ENCODE results near the gene CXCL3. TPM values are rescaled to one million over a fixed set of nuclear protein-coding genes. Genes with fewer than 3 reads are reported as not detected.

Gene CXCL3
- polyA plus RNA-seq, 1 experiment = 0.74 TPM

GRCh38 chr4:74018771-74019170, 19.7 kb downstream of the CXCL3 start:
- H3K27ac ChIP-seq (ENCODE audit: low read depth, low read length) = no peak overlapping the region

GRCh38 chr4:74018116-74018515, 20.4 kb downstream of the CXCL3 start:
- TF ChIP-seq CTCF (IDR thresholded peaks at IDR 0.05; ENCODE audit: low read depth, low read length) = no peak
- ChIA-PET CTCF (interaction anchor here (0.9 kb wide), 1 partner anchor 20 kb away, joined by 6 read pairs; the partner anchor contains the start of gene CXCL3), POLR2A (no interaction called here)
- Histone ChIP-seq H3K4me3 (ENCODE audit: low read depth, low read length) (no peak overlapping the region), H3K27me3 (ENCODE audit: control insufficient read depth, insufficient read depth, low read length) (no peaks in the 10 kb centered on the region), H3K27ac (ENCODE audit: low read depth, low read length) (no peak overlapping the region), H3K9me3 (ENCODE audit: control insufficient read depth, insufficient read depth, low read length) (no peaks in the 10 kb centered on the region)
- peak; percentile 36 for DNase-seq (ENCODE audit: low read depth, low spot score)

More at GRCh38 chr4:74018771-74019170, 19.7 kb downstream of the CXCL3 start:
- CTCF ChIA-PET = interaction anchor here (0.9 to 1.5 kb wide), 2 partner anchors 20 to 356 kb away, joined by 3 to 6 read pairs; partner anchors contain the start of gene CXCL3
- Histone ChIP-seq H3K27me3 (ENCODE audit: control insufficient read depth, insufficient read depth, low read length) (no peaks in the 10 kb centered on the region), H3K9me3 (ENCODE audit: control insufficient read depth, insufficient read depth, low read length) (no peaks in the 10 kb centered on the region), H3K4me3 (ENCODE audit: low read depth, low read length) (no peak overlapping the region)
- DNase-seq (ENCODE audit: low read depth, low spot score) = no peak
- POLR2A ChIA-PET = no interaction called here
- no peak for TF ChIP-seq CTCF (IDR thresholded peaks at IDR 0.05; ENCODE audit: low read depth, low read length)

GRCh38 chr4:74016068-74016467, 22.4 kb downstream of the CXCL3 start:
- no peaks in the 10 kb centered on the region for H3K9me3 ChIP-seq (ENCODE audit: control insufficient read depth, insufficient read depth, low read length)
- H3K27ac ChIP-seq (ENCODE audit: low read depth, low read length) = no peak overlapping the region
- no peak for TF ChIP-seq CTCF (IDR thresholded peaks at IDR 0.05; ENCODE audit: low read depth, low read length)
- DNase-seq (ENCODE audit: low read depth, low spot score) = no peak
- ChIA-PET CTCF (interaction anchor here (0.6 to 1.2 kb wide), 4 partner anchors 21 to 755 kb away, joined by 3 to 5 read pairs (median 4); no protein-coding TSS in a partner anchor), POLR2A (no interaction called here)
- no peak overlapping the region for H3K4me3 ChIP-seq (ENCODE audit: low read depth, low read length)
- no peaks in the 10 kb centered on the region for H3K27me3 ChIP-seq (ENCODE audit: control insufficient read depth, insufficient read depth, low read length)

- TF ChIP-seq CTCF (IDR thresholded peaks at IDR 0.05; ENCODE audit: low read depth, low read length) = no peak
- ChIA-PET POLR2A (no interaction called here), CTCF (interaction anchor here (1.0 to 1.7 kb wide), 2 partner anchors 22 to 173 kb away, joined by 3 read pairs; no protein-coding TSS in a partner anchor)
Measured at GRCh38 chr4:74015126-74015780, 23.2 kb downstream of the CXCL3 start.

GRCh38 chr4:74014332-74014731, 24.2 kb downstream of the CXCL3 start:
- no peak for TF ChIP-seq CTCF (IDR thresholded peaks at IDR 0.05; ENCODE audit: low read depth, low read length)
- POLR2A ChIA-PET = no interaction called here
- Histone ChIP-seq H3K4me3 (ENCODE audit: low read depth, low read length) (no peak overlapping the region), H3K27me3 (ENCODE audit: control insufficient read depth, insufficient read depth, low read length) (no peaks in the 10 kb centered on the region), H3K9me3 (ENCODE audit: control insufficient read depth, insufficient read depth, low read length) (no peaks in the 10 kb centered on the region), H3K27ac (ENCODE audit: low read depth, low read length) (no peak overlapping the region)
- CTCF ChIA-PET = interaction anchor here (1.7 kb wide), 1 partner anchor 23 kb away, joined by 3 read pairs; no protein-coding TSS in a partner anchor
- no peak for DNase-seq (ENCODE audit: low read depth, low spot score)

More at GRCh38 chr4:74015126-74015780, 23.2 kb downstream of the CXCL3 start:
- Histone ChIP-seq H3K27me3 (ENCODE audit: control insufficient read depth, insufficient read depth, low read length) (no peaks in the 10 kb centered on the region), H3K9me3 (ENCODE audit: control insufficient read depth, insufficient read depth, low read length) (no peaks in the 10 kb centered on the region), H3K4me3 (ENCODE audit: low read depth, low read length) (no peak overlapping the region), H3K27ac (ENCODE audit: low read depth, low read length) (no peak overlapping the region)
- DNase-seq (ENCODE audit: low read depth, low spot score) = no peak
